ENCODE results near the gene FBRS. TPM values are rescaled to one million over a fixed set of nuclear protein-coding genes. Genes with fewer than 3 reads are reported as not detected.
A peak's percentile ranks its signal among the peaks of the same experiment; 100 is the strongest.

Gene FBRS
- total RNA-seq, 1 donor from 2014 or later: 57.1 TPM

- intact Hi-C loops (cut with DNase I): no loop called here
- no peak for ATAC-seq
These were observed 20.3 kb upstream of the FBRS start for GRCh38 chr16:30637944-30638343.

GRCh38 chr16:30641378-30641982, 16.8 kb upstream of the FBRS start:
- intact Hi-C loops (cut with DNase I): no loop called here
- no peak for DNase-seq (ENCODE audit: low spot score)
- ATAC-seq: no peak

More at GRCh38 chr16:30637944-30638343, 20.3 kb upstream of the FBRS start:
- DNase-seq (ENCODE audit: low spot score): no peak

GRCh38 chr16:30644334-30644830, 13.8 kb upstream of the FBRS start:
- DNase-seq (ENCODE audit: low spot score) (no peak), ATAC-seq (no peak)
- intact Hi-C loops (cut with DNase I): no loop called here

GRCh38 chr16:30645727-30646126, 12.5 kb upstream of the FBRS start:
- intact Hi-C loops (cut with DNase I): no loop called here
- DNase-seq (ENCODE audit: low spot score): no peak
- ATAC-seq: no peak

GRCh38 chr16:30647274-30647571, 11.0 kb upstream of the FBRS start:
- ATAC-seq (no peak), DNase-seq (ENCODE audit: low spot score) (no peak)
- intact Hi-C loops (cut with DNase I): no loop called here

GRCh38 chr16:30649725-30650368, 8.4 kb upstream of the FBRS start:
- DNase-seq (ENCODE audit: low spot score) (peak; percentile 78), ATAC-seq (peak; percentile 2)
- intact Hi-C loops (cut with DNase I): no loop called here

- DNase-seq (ENCODE audit: low spot score) (peak; percentile 100), ATAC-seq (peak; percentile 95)
- intact Hi-C loops (cut with DNase I): no loop called here
These were observed 7.7 kb upstream of the FBRS start, which contains the start of gene PRR14 for GRCh38 chr16:30650369-30651123. TSS of gene PRR14 (plus strand) at chr16:30650960. CDS start at chr16:30651646, 686 bp downstream.

GRCh38 chr16:30651124-30652004, 6.9 kb upstream of the FBRS start:
- DNase-seq (ENCODE audit: low spot score) (peak; percentile 80), ATAC-seq (peak; percentile 52)
- intact Hi-C loops (cut with DNase I): no loop called here

GRCh38 chr16:30652005-30652296, 6.3 kb upstream of the FBRS start:
- ATAC-seq (no peak), DNase-seq (ENCODE audit: low spot score) (no peak)
- intact Hi-C loops (cut with DNase I): no loop called here

- intact Hi-C loops (cut with DNase I): no loop called here
- no peak for ATAC-seq
- no peak for DNase-seq (ENCODE audit: low spot score)
These were observed 5.5 kb upstream of the FBRS start for GRCh38 chr16:30652718-30653117.

- intact Hi-C loops (cut with DNase I): no loop called here
- ATAC-seq (no peak), DNase-seq (ENCODE audit: low spot score) (no peak)
These were observed 3.4 kb upstream of the FBRS start for GRCh38 chr16:30654856-30655255.

- intact Hi-C loops (cut with DNase I): no loop called here
- DNase-seq (ENCODE audit: low spot score): peak; percentile 64
These were observed 2.4 kb upstream of the FBRS start for GRCh38 chr16:30655815-30656347.

GRCh38 chr16:30656388-30656787, 1.8 kb upstream of the FBRS start:
- ATAC-seq: no peak
- intact Hi-C loops (cut with DNase I): no loop called here
- no peak for DNase-seq (ENCODE audit: low spot score)

More at GRCh38 chr16:30655815-30656347, 2.4 kb upstream of the FBRS start:
- ATAC-seq: no peak

GRCh38 chr16:30656974-30657865, 1.0 kb upstream of the FBRS start:
- ATAC-seq: no peak
- DNase-seq (ENCODE audit: low spot score): peak; percentile 62
- intact Hi-C loops (cut with DNase I): no loop called here

GRCh38 chr16:30658731-30659506, 688 bp downstream of the FBRS start:
- intact Hi-C loops (cut with DNase I): no loop called here
- DNase-seq (ENCODE audit: low spot score) (peak; percentile 90), ATAC-seq (peak; percentile 58)

GRCh38 chr16:30659507-30660423, 1.5 kb downstream of the FBRS start:
- intact Hi-C loops (cut with DNase I): no loop called here
- no peak for ATAC-seq
- no peak for DNase-seq (ENCODE audit: low spot score)

All from sciatic nerve (tissue), 2 donors.